ENCODE data around the gene ITGB2.

ITGB2 gene

GRCh38 chr21:44955141-44955797, 34.6 kb upstream of the ITGB2 start:
- no peak for DNase-seq (ENCODE audit: low read depth)

GRCh38 chr21:44954281-44954771, 33.6 kb upstream of the ITGB2 start:
- DNase-seq (ENCODE audit: low read depth): no peak

- DNase-seq (ENCODE audit: low read depth): no peak
Observed at GRCh38 chr21:44953628-44954021, 32.9 kb upstream of the ITGB2 start.

- DNase-seq (ENCODE audit: low read depth): no peak
Observed at GRCh38 chr21:44952929-44953627, 32.4 kb upstream of the ITGB2 start.

- no peak for DNase-seq (ENCODE audit: low read depth)
Observed at GRCh38 chr21:44952116-44952928, 31.6 kb upstream of the ITGB2 start.

- no peak for DNase-seq (ENCODE audit: low read depth)
Observed at GRCh38 chr21:44951186-44951915, 30.7 kb upstream of the ITGB2 start.

- DNase-seq (ENCODE audit: low read depth): no peak
Observed at GRCh38 chr21:44950351-44950750, 29.7 kb upstream of the ITGB2 start.

GRCh38 chr21:44949779-44950198, 29.1 kb upstream of the ITGB2 start:
- DNase-seq (ENCODE audit: low read depth): peak; percentile 74

GRCh38 chr21:44949161-44949778, 28.6 kb upstream of the ITGB2 start:
- no peak for DNase-seq (ENCODE audit: low read depth)

- DNase-seq (ENCODE audit: low read depth): no peak
Observed at GRCh38 chr21:44948426-44949120, 27.9 kb upstream of the ITGB2 start.

- no peak for DNase-seq (ENCODE audit: low read depth)
Observed at GRCh38 chr21:44947930-44948331, 27.2 kb upstream of the ITGB2 start.

GRCh38 chr21:44947111-44947929, 26.6 kb upstream of the ITGB2 start:
- no peak for DNase-seq (ENCODE audit: low read depth)

- DNase-seq (ENCODE audit: low read depth): no peak
Observed at GRCh38 chr21:44946254-44947041, 25.7 kb upstream of the ITGB2 start.

- DNase-seq (ENCODE audit: low read depth): no peak
Observed at GRCh38 chr21:44944596-44944995, 23.9 kb upstream of the ITGB2 start.

- no peak for DNase-seq (ENCODE audit: low read depth)
Observed at GRCh38 chr21:44943686-44944550, 23.2 kb upstream of the ITGB2 start.

- DNase-seq (ENCODE audit: low read depth): no peak
Observed at GRCh38 chr21:44943005-44943685, 22.4 kb upstream of the ITGB2 start.

GRCh38 chr21:44942566-44942965, 21.9 kb upstream of the ITGB2 start:
- DNase-seq (ENCODE audit: low read depth): no peak

GRCh38 chr21:44941567-44941966, 20.9 kb upstream of the ITGB2 start:
- no peak for DNase-seq (ENCODE audit: low read depth)

Data from EH (cell line).